Activated CD4-positive, alpha-beta T cell treated with anti-CD3 and anti-CD28 coated beads, Interleukin-2, Interleukin-6, amounts not matched to agents 100 ng/mL and 50 ng/mL, durations not matched to agents 16 hours and 8 hours (primary cell): ENCODE measurements around the gene PTPRG.
"Not testable (repeated sequence)": the region's sequence is repeated elsewhere in the genome, so short reads cannot be mapped to it uniquely, and the experiment has no call there.

Source experiments
- DNase-seq: peaks from one replicate; pipeline ENCODE4 v3.0.0-alpha.2; 2020

Gene PTPRG

DNA sequence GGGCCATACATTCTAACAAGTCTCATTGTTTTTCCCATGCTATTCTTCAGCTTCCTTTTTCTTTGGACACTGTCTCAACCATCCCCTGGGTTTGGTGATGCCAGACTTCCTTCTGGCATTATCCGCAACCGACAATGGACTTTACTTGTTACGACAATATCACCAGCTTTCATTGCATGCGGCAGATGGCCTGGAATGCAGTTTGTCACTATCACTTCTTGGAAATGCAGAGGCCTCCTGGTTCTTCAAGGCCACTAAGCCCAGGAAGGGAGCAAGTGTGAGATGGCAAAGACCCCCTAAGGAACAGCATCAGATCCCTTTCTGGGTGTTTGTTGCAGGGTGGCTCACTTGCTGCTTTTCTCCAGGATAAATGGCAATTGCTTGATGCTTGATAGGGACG, 128.6 kb downstream of the PTPRG start:
- no peak for DNase-seq

- DNase-seq = no peak
Measured at GRCh38 chr3:61691466-61691865, 130.1 kb downstream of the PTPRG start.

- DNase-seq = no peak
Measured at GRCh38 chr3:61697301-61697700, 135.9 kb downstream of the PTPRG start.

GRCh38 chr3:61698278-61699072, 137.1 kb downstream of the PTPRG start:
- not testable (repeated sequence) for DNase-seq

DNA sequence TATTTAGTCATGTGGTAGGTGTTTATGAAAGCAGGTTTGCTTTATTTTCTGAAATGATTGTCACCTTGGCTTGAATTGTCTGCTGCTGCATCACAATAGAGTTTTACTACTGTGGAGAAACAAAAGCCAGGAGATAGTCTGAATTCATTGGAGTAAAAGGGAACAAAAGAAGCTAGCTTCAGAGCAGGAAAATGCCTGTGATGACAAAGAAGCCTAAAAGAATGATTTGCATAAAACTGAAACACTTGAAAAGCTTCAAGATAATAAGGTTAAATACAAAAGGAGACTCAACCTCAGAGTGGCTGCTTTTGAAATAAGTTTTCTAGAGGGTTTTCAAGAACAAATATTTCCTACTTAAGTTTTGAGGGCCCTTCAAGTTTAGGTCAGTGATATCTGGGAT, 138.3 kb downstream of the PTPRG start:
- DNase-seq = no peak

DNA sequence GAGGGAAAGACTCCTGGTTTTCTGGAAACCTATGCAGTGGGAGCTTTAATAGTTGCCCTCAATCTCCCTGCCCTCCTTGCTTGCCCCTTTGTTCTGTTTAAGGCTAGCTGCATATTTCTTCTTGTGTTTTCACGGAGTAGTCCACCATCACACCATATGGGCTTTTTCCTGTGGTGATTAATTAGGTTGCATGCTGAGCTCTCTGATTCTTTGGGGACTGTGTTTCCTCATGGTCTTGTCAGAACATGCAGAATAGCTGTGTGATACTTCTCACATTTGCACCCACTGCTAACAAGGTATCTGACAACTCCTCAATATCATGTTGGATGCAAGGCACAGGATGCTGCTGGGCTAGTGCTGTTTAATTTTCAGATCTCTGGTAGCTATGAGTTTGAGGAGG, 139.6 kb downstream of the PTPRG start:
- no peak for DNase-seq

DNA sequence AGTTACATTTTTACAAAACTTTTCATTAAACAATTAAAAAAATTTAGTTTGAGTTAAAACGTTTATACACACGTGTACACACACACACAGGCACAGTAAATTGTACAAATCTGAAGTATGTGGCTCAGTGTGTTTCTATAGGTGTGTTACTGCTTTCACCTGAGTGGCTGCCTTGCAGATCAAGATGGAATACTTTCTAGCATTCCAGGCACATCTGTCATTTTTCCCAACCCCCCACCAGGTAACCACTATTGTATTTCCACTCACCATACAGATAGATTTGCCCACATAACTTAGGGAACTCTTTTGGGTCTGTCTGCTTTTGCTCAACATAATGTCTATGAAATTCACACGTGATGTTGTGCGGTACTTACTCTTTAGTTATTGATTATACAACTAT, 141.1 kb downstream of the PTPRG start:
- DNase-seq = no peak

DNA sequence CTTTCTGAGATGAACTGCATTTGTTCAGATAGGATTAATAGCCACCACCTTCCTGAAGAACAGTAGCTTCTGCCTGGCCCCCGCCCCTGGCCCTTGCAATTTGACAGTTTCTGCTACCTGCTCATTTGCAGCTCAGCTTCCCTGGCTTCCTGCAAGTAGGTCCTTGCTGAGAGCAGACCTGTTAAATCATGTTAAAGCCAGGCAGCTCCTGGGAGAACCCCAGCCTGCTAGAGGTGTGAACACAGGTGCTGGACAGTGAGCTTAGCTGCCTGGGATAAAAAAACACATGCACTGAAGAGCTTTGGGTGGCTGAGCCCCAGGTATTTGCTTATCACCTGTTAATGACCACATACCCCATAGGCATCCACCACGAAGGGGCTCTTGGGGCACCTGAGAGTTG, 143.4 kb downstream of the PTPRG start:
- no peak for DNase-seq

DNA sequence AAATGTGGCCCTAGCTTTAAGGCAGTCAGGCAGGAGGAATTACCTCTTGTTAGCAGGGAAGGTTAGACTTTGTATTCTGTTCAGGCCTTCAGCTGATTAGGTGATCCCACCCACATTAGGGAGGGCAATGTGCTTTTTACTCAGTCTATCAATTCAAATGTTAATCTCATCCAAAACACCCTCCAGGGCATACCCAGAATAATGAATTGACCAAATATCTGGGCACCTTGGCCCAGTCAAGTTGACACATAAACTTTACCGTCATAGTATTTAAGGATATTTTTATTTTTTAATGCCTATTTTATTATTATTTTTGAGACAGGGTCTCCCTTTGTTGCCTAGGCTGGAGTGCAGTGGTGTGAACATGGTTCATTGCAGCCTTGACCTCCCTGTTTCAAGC, 146.1 kb downstream of the PTPRG start:
- DNase-seq = no peak

DNA sequence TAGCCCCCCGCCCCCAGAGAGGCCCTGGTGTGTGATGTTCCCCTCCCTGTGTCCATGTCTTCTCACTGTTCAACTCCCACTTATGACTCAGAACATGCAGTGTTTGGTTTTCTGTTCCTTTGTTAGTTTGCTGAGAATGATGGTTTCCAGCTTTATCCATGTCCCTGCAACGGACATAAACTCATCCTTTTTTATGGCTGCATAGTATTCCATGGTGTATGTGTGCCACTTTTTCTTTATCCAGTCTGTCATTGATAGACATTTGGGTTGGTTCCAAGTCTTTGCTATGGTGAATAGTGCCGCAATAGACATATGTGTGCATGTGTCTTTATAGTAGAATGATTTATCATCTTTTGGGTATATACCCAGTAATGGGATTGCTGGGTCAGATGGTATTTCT, 149.5 kb downstream of the PTPRG start:
- DNase-seq = not testable (repeated sequence)

DNA sequence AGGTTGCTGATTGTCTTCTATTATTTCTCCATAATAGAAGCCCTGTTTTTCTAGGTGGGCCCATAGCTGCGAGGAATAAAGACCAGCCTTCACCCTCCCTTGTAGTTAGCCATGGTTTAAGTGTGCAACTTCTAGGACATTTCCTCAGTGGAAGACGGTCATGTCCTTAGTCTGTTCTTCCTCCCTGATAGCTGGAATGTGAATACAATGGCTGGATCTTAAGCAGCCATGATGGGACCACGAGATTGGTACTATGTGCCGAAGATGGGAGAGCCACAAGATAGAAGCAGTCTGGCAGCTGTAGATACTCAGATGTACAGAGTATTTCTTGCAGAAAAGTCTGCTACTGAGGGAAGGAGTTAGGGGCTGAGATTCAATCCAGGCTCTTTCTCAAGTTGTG, 152.9 kb downstream of the PTPRG start:
- DNase-seq = no peak

GRCh38 chr3:61715886-61716527, 154.6 kb downstream of the PTPRG start:
- DNase-seq = no peak

- DNase-seq = not testable (repeated sequence)
Measured at GRCh38 chr3:61716693-61717092, 155.3 kb downstream of the PTPRG start.

- no peak for DNase-seq
Measured at GRCh38 chr3:61718565-61718964, 157.2 kb downstream of the PTPRG start.

GRCh38 chr3:61719278-61719977, 158.1 kb downstream of the PTPRG start:
- DNase-seq = no peak

DNA sequence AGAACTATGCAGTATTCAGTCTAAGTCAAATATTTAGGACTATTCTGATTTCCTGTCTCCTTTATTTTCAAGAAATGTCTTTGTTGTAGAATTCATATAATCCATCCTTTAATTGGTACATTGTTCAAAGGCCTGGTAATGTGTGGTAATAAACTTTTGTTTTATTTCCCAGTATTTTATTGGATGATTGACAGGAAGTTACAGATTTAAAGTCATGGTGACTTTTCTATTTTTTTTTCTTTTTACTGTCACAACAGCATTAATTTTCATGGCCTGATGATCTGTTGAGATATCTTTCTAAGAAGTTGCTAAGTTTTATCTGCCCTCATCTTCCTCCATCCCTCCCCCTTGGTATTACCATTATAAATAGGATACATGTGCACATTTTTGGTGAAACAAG, 161.7 kb downstream of the PTPRG start:
- DNase-seq = no peak

GRCh38 chr3:61724183-61724582, 162.8 kb downstream of the PTPRG start:
- DNase-seq = no peak

DNA sequence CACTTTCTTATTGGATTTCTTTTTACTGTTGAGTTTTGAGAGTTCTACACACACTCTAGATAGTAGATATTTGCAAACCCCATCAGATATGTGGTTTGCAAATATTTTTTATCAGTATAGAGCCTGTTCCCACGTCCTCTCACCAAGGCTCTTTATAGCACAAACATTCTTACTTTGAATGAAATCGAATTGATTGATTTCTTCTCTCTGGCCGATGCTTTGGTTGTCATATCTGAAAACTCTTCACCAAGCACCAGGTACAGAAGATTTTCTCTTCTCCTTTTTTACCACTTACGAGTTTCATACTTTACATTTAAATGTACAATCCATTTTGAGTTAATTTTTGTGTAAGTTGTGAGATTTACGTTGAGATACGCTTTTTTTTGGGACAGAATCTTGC, 163.4 kb downstream of the PTPRG start:
- DNase-seq = no peak

DNA sequence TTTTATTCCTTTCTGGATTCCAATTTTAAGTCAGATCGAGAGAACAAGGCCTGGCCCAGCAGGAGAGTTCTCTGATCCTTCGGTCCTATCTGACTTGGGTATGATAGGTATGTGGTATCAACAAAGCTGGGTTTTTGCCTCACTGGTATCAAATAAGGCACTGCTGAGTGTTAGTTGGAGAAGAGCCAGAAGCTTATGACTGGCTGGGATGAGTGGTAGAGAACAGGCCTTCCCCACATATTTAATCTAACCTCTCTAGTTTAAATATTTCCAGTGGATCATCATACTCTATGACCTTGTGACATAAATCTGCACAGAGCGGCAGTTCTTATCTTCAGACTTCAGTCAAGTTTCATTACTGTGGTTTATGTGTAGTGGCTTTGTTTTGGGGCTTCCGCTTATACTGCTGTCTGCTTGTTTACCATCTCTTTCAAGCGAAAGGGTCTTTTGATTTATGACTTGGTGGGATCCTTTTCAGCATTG, 164.5 kb downstream of the PTPRG start:
- DNase-seq = no peak

DNA sequence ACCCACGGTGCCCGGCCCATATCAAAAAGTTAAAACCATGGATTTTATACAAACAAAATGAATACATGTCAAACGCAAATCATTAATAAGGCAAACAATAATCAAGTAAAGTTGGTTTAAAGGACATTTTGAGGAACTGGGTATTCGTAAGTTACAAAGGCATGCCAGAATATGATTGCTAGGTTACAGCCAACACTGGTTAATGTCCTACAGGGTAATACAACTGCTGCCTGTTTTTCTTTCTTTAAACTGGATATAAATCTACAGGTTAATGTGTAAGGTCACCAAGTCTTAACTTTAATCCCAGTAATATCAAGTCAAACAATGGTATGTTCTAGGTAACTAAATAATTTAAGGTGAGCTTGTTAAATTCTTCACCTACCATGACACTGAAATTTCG, 166.1 kb downstream of the PTPRG start:
- no peak for DNase-seq

DNA sequence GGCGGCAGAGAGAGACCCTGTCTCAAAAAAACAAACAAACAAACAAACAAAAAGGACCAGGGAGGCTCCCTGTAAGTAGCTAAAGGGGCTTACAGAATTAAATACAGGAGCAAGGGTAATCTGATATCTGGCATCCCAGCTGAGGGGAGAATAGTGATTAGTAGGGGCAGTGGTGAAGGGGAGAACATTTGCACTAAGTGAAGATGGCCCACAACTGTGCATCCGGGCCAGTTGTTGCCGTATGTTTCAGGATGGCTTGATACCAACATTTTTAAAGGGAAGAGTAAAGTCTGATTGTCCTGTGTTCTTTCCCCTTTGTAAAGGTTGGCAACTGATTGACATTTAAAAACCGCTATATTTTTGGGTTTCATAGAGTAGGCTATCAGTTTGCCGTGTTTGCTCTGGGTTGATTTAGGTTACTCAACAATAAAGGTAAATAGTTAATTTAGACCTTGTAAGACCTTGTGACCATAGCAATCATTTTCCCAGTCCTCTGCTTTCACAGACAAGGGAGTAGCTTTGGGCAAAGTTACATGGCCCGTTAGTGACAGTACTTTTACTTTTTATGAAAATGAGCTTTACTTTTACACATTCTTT, 167.8 kb downstream of the PTPRG start:
- DNase-seq = no peak

- no peak for DNase-seq
Measured at GRCh38 chr3:61730056-61730455, 168.7 kb downstream of the PTPRG start.

DNA sequence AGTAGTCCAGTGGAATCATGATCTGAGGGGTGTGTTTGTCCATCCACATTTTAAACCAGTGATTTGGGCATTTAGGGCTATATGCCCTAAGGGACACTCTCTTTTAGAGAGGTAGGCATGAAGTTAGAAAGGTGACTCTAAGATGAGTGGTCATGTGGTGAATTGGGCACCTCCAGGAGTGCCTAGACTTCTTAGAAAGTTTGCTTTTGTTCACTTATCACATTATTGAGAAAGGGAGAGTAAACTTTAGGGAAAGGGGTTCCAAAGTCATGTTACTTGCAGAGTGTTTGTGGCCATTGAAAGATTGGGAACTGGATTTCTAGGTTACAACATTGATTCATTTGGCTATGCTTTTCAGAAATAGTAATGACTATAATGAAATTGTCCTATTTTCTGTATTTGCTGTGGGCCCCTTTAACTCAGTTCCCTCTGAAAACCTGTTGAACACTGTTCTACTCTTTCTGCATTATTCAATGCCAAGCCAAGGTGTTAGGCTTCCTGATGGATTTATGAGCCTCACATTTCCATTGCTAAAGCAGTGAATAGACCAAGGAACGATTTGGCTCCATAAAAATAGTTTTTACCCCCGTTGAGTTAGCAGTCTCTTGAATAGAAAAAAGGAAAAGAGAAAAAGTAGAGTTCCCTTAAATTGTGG, 169.3 kb downstream of the PTPRG start:
- DNase-seq = no peak
